ENCODE data around the gene IVNS1ABP.

The IVNS1ABP gene

GRCh38 chr1:185338719-185339622, 21.9 kb upstream of the IVNS1ABP start:
- CTCF ChIA-PET: no interaction called here
- POLR2A ChIA-PET: no interaction called here
- no peak overlapping the region for H3K4me3 ChIP-seq (ENCODE audit: low read depth, low read length)
- no peak for DNase-seq (ENCODE audit: low read depth, low spot score)
- TF ChIP-seq, protein P1, sequence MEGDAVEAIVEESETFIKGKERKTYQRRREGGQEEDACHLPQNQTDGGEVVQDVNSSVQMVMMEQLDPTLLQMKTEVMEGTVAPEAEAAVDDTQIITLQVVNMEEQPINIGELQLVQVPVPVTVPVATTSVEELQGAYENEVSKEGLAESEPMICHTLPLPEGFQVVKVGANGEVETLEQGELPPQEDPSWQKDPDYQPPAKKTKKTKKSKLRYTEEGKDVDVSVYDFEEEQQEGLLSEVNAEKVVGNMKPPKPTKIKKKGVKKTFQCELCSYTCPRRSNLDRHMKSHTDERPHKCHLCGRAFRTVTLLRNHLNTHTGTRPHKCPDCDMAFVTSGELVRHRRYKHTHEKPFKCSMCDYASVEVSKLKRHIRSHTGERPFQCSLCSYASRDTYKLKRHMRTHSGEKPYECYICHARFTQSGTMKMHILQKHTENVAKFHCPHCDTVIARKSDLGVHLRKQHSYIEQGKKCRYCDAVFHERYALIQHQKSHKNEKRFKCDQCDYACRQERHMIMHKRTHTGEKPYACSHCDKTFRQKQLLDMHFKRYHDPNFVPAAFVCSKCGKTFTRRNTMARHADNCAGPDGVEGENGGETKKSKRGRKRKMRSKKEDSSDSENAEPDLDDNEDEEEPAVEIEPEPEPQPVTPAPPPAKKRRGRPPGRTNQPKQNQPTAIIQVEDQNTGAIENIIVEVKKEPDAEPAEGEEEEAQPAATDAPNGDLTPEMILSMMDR (IDR thresholded peaks at IDR 0.05; ENCODE audit: insufficient read depth, low read length, missing control alignments): no peak

- ChIA-PET CTCF (interaction anchor here (0.7 to 2.0 kb wide), 4 partner anchors 20 to 342 kb away, joined by 3 to 8 read pairs (median 3); partner anchors contain the start of gene IVNS1ABP), POLR2A (no interaction called here)
- no peak for DNase-seq (ENCODE audit: low read depth, low spot score)
- no peak overlapping the region for H3K4me3 ChIP-seq (ENCODE audit: low read depth, low read length)
- TF ChIP-seq, protein P1 (IDR thresholded peaks at IDR 0.05; ENCODE audit: insufficient read depth, low read length, missing control alignments): no peak
These were observed 20.2 kb upstream of the IVNS1ABP start for GRCh38 chr1:185337246-185337645.

DNA sequence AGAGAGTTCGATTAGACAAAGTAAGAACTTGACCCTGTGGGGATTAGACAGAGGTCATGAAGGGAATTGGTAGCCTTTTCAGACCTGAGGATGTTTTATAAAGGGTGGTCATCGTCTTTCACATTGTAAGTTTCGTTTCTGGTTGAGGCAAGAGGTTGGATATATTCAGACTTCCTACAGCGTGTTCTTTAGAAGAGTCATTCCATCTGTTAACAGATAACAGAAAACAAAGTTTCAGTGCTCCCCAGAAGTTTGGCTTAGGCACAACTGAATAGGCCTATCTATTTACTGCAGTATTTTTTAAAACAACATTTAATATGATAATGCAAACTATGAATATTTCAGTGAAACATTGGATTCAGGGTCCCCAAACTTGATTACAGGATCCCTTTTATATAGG, 17.1 kb upstream of the IVNS1ABP start:
- ChIA-PET POLR2A (no interaction called here), CTCF (no interaction called here)
- TF ChIP-seq, protein P1 (IDR thresholded peaks at IDR 0.05; ENCODE audit: insufficient read depth, low read length, missing control alignments): no peak
- H3K4me3 ChIP-seq (ENCODE audit: low read depth, low read length): no peak overlapping the region
- no peak for DNase-seq (ENCODE audit: low read depth, low spot score)

- no peak overlapping the region for H3K4me3 ChIP-seq (ENCODE audit: low read depth, low read length)
- no peak for DNase-seq (ENCODE audit: low read depth, low spot score)
- ChIA-PET POLR2A (no interaction called here), CTCF (interaction anchor here (1.0 kb wide), 1 partner anchor 10 kb away, joined by 4 read pairs; no protein-coding TSS in a partner anchor)
- TF ChIP-seq, protein P1 (IDR thresholded peaks at IDR 0.05; ENCODE audit: insufficient read depth, low read length, missing control alignments): no peak
These were observed 11.2 kb upstream of the IVNS1ABP start for GRCh38 chr1:185328255-185328654.

DNA sequence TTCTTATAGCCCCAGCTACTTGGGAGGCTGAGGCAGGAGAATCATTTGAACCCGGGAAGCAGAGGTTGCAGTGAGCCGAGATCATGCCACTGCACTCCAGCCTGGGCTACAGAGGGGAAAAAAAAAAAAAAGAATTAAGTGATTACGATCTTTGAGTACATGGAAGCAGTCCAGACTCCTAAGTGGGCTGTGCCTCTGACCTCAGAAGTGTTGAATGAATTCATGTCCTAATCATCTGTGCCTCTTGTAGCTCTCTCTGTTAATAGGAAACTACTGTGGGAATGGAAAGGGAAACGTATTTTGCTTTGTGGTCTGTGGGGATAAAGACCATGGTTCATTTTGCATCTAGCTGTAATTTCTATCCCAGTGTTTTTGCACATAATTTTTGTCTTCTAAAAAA, 8.4 kb upstream of the IVNS1ABP start:
- ChIA-PET POLR2A (no interaction called here), CTCF (interaction anchor here (1.2 to 2.3 kb wide), 2 partner anchors 9 to 344 kb away, joined by 3 to 10 read pairs; partner anchors contain the start of gene IVNS1ABP)
- no peak for DNase-seq (ENCODE audit: low read depth, low spot score)
- H3K4me3 ChIP-seq (ENCODE audit: low read depth, low read length): no peak overlapping the region
- TF ChIP-seq, protein P1 (IDR thresholded peaks at IDR 0.05; ENCODE audit: insufficient read depth, low read length, missing control alignments): no peak

DNA sequence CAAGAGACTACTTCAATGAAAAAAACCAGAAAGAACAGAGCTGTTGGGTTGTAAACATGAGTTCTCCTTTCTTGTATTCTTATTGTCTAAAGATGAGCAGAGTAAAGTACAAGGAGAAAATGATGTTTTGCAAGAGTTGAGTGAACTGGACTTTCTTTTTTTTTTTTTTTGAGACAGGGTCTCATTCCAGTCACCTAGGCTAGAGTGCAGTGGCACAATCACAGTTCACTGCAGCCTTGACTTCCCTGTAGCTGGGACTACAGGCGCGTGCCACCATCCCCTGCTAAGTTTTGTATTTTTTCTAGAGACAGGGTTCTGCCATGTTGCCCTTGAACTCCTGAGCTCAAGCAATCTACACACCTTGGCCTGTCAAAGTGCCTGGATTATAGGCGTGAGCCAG, 7.1 kb upstream of the IVNS1ABP start:
- TF ChIP-seq, protein P1 (IDR thresholded peaks at IDR 0.05; ENCODE audit: insufficient read depth, low read length, missing control alignments): no peak
- ChIA-PET CTCF (interaction anchor here (2.1 to 2.3 kb wide), 2 partner anchors 272 to 345 kb away, joined by 5 to 10 read pairs; no protein-coding TSS in a partner anchor), POLR2A (no interaction called here)
- H3K4me3 ChIP-seq (ENCODE audit: low read depth, low read length): no peak overlapping the region
- no peak for DNase-seq (ENCODE audit: low read depth, low spot score)
